Activated CD8-positive, alpha-beta memory T cell treated with anti-CD3 and anti-CD28 coated beads for 24 hours (primary cell): ENCODE data around the gene PLEKHG1.
A peak's percentile ranks its signal among the peaks of the same experiment; 100 is the strongest.

Source experiments
- DNase-seq: peaks from one replicate; pipeline ENCODE4 v3.0.0-alpha.2; 2020

The PLEKHG1 gene

GRCh38 chr6:150622476-150622875 lies 22.8 kb downstream of the PLEKHG1 start:
- no peak for DNase-seq

- DNase-seq: no peak
Observed at GRCh38 chr6:150622941-150623874, 23.5 kb downstream of the PLEKHG1 start.

DNA sequence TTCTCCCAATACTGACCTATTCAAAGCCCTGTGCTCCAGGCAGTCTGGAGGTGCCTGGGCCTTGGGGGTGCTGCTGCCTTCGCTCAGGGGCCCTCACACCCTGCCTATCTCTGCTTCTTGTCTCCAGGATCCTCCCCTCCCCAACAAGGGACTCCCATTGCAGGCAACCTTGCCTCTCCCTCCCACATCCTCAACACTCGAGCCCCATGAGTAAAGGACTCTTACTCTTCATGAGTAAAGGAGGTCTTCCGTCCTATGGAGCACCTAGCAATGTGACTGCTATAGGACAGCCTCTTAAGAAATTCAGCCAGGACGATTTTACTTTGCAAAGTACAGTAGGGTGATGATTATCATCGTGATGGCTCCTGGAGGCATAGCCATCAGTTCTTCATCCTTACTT lies 24.5 kb downstream of the PLEKHG1 start:
- DNase-seq: no peak

GRCh38 chr6:150625927-150626326 lies 26.2 kb downstream of the PLEKHG1 start:
- DNase-seq: no peak

DNA sequence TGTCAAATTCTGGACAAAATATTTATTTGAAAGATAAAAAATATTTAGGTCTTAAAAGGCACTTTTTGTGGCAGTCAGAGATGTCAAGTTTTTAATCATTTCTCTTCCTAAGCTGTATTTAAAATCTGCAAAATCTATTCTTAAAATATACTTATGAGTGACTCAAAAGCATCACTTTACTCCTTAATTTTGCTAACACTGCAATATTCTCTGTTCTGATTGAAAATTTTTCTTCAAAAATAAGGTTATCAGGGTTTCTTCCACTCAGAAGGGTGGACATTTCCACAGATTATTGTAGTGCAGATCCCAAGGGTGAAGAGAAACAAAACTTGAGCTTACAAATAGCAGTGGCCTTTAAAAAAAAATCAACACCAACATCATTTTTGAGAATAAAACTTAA lies 27.5 kb downstream of the PLEKHG1 start:
- DNase-seq: no peak

DNA sequence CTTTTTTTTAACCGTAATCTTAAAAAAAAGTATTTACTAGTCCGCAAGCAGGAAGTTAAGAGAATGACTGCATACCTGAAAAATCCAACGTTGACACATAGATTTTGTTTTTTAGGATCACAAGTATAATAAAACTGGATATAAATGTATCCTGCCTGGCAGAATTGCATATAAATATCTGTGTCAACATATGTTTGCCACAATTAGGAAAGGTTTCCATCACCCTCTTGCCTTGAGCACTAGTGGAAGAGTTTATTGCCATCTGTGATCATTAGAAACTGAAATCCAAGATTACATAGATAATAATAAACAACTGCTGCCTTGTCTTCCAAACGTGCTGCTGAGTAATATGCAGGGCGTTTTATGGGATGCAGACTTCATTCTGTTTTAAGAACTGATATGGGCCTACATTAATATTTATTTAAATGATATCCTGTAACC lies 27.9 kb downstream of the PLEKHG1 start:
- no peak for DNase-seq

DNA sequence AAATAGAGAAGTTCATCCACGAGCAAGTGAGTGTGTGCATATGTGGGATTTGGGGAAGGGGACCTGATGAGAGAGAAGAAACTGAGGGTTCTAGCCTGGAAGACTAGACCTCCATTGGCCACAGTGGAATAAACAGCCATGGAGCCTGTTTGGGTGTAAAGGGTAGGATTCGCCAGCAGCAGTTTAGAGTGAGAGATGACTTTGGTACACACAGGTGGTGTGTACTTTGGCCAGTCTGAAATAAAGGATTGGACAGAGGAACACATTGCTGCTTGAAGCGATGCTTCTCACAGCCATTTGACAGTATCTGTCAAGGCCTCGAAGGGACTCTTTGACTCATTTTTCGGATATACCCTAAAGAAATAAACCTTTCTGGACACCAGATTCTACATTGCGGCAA lies 29.2 kb downstream of the PLEKHG1 start:
- DNase-seq: no peak

DNA sequence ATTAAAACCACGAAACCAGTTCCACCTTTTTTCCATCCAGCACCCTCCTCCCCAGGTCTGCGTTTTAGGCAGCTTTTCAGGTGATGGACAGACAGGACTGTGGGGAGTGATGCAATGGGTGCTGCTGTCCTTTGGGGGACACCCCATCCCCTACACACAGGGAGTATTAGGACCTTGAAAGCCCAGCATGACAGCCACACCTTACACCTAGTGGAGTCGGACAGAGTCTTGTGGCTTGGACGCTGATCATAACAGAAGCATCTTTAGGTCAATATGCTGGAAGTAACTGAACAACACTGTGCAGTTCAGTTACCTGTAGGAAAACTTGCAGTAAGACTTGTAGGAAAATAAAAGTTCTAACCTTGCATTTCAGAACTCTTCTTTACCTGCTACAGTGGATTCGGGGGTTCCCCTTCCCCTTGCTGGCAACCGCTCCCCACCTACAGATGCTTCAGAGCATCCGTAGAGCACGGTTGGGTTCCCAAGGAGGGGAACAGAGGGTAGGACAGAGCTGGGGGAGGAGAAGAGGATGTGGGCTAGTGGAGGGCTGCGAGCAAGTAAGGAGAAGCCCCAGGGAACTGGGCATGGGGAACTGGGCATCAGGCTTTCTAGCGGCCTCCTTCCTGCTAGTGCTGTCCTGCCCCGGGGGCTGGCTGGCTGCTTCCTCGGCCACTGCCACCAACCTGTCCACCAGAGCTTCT lies 31.7 kb downstream of the PLEKHG1 start:
- peak; percentile 62 for DNase-seq

DNA sequence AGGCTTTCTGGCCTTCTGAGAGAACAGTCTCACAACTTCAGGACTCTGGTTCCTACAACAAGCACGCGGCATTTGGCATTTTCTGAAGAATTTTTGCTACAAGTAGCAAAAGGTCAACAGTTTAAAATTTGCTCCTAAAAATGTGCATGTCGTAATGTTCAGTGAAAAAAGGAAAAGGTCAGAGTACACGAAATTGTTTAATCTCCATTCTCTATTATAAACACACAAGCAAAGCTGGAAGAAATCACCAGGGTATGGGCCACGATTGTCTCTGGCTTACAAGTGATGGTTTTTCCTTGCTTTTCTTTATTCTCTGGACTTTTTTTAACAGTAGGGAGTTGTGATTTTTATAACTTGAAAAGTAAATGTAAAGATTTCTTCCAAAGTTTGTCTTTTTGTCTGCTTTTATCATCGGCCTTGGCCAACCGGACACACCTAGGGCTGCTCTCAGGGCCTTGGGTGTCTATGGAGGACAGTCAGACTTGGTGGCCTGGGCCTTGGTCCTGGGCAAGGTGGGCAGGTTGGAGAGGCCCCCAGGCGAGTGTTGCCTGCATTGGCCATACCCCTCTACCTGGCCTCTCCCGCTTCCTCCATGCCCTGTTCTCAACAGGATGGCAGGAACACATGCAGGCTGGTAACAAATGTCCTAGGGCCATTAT lies 32.4 kb downstream of the PLEKHG1 start:
- DNase-seq: no peak

- DNase-seq: no peak
Observed at GRCh38 chr6:150632785-150633485, 33.2 kb downstream of the PLEKHG1 start.

GRCh38 chr6:150633486-150633834 lies 33.8 kb downstream of the PLEKHG1 start:
- DNase-seq: no peak

DNA sequence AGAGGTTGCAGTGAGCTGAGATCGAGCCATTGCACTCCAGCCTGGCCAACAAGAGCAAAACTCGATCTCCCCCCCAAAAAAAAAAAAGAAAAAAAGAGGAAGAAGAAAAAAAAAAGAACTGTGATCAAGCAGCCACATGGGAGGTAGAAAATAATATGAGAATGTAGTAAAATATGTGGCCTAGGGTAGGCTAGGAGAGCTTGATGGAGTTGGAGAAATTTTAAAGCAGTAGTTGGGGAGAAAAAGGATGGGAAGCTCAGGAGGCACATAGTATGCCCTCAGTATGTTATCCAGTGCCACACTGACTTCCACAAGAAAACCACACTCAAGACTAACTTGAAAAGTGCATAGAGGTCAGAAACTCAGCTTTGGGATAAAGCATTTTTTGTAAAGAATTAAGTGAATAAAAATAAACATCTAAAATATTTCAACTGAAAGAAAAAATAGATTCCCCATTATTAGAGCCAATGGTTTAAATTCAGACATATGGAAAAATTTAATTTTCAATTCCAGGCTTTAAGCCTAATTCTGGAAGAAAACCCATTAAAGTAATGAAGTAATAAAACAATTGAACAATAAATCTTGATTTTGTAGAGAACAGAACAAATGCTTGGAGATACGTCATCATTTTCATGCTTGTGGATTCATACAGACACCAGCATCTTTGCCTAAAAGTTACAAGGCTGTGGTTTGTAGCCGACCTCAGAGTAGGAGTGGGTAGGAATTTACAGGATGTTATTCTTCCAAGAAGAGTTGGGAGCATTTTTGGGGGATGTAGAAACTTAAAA lies 34.7 kb downstream of the PLEKHG1 start:
- DNase-seq: no peak

GRCh38 chr6:150634964-150635292 lies 35.2 kb downstream of the PLEKHG1 start:
- no peak for DNase-seq

DNA sequence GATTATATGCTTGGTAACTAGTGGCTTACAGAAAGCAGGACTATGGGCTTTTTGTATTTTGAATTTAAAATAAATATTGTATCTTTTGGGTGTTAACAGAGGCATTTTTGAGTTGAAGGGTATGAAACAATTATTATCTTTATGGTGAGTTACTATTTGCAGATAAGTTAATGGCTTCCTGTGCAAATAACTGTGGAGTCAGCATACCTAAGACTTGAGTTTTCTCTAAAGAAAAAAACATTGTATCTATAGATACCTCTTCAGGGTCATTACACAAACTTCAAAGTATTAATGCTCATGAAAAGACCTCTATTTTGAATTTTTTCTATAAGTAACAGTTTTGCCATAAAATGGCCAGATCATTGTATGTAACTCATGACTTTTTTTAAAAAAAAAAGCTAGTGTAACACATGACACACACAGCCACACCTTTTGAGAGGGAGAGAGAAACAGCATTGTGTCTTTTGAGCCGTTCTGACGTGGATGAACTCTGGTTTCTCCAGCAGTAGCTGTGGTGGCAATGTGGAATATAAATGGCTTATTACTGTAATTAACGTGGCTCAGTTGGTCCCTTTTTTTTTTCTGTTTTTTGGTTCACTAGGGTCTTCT lies 36.3 kb downstream of the PLEKHG1 start:
- DNase-seq: no peak

GRCh38 chr6:150636808-150637207 lies 37.1 kb downstream of the PLEKHG1 start:
- no peak for DNase-seq

GRCh38 chr6:150637266-150637665 lies 37.6 kb downstream of the PLEKHG1 start:
- DNase-seq: no peak

GRCh38 chr6:150638267-150638666 lies 38.6 kb downstream of the PLEKHG1 start:
- DNase-seq: no peak

DNA sequence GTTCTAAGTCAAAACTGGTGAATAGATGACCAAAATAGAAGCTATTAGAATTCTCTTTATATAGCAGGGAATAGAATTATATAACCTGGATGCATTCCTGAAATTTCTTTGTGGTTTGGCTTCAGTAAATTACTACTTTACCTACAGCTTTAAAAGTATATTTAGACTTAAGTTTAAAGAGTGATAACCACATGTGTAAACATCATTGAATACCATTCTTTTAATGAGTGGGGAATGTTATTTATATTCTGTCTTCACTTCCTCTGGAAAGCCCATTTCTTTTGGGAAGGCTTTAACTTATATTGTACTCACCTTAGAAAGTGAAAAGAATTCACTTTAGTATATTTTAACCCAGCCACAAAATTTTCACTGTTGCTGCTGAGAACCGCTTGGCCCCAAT lies 39.1 kb downstream of the PLEKHG1 start:
- DNase-seq: no peak

GRCh38 chr6:150639823-150640331 lies 40.2 kb downstream of the PLEKHG1 start:
- no peak for DNase-seq

DNA sequence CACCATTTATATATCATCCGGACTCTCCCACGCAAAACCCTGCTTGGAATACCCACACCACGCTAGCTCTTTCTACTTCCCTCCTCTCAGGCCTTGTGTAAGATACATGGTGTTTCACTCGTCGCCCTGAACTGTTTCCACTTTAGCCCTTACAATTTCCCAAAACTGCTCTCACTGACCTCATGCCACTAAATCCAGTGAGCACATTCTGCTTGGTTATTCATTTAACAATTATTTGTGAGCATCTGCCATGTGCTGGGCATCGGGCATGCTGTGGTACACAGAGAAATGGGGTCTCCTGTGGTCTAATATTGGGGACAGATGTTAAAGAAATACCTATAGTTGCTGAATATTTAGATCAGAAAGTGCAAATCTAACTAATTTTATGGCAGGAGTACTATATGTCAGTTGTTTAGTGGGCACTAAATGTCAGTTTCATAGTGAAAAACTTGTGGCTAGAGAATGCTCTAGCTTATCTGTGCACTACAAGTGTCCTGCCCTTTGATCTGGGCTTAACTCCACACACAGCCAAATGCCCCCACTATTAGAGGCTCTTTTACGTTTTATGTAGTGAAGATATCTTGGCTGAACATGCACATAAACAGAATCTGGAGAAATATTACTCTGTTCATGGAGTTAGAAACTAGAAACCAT lies 41.0 kb downstream of the PLEKHG1 start:
- no peak for DNase-seq
